HG03103 (cell line): Measurements from ENCODE around the gene BORCS8.
"Not testable (repeated sequence)": the region's sequence is repeated elsewhere in the genome, so short reads cannot be mapped to it uniquely, and the experiment has no call there.

Source experiments
- ATAC-seq: cut with Tn5 transposase; IDR thresholded peaks from one replicate; pipeline ENCODE4 v1.9.1; 2021; ENCODE audit warnings: low read depth; ENCODE audit not compliant: unreplicated experiment

Gene BORCS8

DNA sequence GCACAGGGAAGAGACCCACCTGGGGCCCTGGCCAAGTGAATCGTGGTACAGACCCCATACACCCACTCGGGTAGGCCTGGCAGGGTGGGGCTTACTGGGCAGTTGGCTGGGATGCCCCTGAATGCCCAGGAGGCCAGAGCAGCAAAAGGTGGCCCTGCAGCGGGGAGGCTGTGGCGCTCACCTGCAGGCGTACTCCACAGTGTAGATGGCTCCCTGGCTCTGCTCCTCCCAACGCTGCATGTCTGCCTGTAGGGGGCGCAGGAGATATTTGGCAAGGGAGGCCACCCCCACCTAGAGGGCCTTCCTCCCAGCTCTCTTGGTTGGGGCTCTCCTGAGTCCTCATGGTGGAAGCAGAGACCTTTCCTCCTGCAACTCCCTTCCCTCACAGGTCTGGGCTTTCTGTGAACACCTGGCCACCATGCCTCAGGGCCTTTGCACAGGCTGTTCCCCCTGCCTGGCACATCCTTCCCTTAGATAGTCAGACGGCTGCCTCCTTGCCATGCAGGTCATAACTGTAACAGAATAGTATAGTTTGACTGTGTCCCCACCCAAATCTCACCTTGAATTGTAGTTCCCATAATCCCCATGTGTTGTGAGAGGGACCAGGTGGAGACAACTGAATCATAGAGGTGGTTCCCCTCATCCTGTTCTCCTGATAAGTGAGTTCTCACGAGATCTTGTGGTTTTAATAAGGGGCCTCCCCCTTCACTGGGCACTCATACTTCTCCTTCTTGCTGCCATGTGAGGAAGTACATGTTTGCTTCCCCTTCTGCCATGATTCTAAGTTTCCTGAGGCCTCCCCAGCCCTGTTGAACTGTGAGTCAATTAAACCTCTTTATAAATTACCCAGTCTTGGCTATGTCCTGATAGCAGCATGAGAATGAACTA, 5.9 kb downstream of the BORCS8 start:
- no peak for ATAC-seq

DNA sequence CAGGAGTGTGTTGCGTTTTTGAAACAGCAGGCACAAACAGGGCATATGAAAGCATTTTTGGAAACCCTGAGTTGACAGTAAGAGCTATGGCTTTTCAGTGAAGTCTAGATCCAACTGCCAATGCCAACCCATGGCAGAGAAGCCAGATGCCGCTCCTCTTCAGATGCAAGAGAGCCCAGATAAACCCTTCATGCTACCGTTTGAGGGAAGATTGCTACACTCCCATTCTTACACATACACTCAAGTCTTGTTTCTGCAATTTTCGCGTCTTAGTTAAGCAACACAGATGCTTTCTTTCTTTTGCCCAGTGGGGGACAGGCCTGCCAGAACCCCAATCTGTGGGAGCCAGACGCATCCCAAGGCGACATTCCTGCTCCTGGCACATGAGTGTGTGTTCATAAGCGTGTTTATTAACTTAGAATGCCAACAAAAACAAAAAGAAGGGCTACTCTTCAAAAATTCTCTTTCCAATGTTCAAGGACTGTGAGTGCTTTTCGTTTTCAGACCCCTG, 10.4 kb downstream of the BORCS8 start:
- no peak for ATAC-seq

DNA sequence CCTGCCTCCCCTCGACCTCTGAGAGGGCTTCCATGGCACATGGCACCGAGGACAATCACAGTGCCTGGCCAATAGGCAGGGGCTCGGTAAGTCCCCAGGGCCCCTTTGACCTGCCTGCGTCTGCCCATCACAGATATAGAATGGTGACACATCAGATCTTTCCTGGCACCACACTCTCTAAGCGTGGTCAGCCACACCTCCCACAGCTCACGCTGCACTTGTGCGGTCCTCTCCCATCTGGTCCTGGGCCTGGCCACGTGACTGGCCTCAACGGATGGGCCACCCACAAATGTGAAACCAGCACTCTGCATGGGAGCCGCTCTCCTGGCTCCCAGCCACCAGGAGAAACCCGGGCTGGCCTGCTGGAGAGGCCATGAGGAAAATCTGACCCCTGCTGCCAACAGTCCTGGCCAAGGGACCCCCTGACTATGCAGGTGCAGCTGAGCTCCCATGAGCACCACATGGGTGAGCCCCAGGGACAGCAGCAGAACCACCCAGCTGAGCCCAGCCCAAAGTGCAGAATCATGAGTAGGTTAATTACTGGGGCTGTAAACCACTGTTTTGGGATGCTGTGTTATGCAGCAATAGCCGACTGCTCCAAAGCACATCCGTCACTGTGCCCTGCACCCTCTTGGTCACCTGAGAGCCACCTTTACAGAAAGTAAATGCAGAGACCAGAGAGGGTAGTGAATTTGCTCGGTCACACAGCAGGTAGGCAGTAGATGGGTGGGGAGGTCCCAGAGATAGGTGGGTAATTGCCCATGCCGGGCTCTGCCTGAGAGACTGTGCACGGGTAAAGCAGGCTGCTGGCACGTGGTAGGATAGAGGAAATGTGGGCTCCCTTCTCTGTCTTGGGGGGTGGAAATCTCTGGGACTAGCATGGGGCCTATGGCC, 12.2 kb downstream of the BORCS8 start:
- ATAC-seq: no peak

DNA sequence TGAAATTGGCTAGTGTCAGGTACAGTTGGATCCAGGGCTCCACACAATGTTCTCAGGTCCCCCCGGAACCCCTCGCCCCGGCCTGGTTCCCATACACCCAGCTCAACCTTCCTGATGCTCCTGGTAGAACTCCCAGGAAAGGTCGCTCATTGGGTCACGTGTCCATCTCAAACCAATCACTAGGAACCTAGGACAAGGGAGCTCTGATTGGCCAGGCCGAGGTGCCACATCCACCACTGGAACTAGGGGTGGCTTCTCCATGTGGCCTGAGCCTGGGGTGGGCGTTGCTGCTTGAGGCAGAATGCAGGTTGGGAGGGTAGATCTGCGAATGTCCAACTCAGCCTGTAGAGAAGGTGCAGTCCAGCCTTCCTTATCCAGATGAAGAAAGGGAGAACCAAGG, 15.0 kb downstream of the BORCS8 start:
- no peak for ATAC-seq

DNA sequence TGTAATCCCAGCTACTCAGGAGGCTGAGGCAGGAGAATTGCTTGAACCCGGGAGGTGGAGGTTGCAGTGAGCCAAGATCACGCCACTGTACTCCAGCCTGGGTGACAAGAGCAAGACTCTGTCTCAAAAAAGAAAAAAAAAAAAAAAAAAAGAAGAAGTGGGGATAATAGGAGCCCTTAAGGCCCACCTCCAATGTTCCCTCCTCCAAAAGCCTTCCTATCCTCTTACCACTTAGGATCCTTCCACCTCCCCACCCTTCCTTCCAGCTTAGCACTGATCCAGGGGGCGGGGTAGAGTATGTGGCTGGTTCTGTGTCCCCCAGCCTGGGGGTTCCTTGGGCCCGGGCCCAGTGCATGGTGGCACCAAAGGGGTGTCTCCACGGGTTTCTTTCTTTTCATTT, 18.7 kb downstream of the BORCS8 start:
- ATAC-seq: not testable (repeated sequence)

DNA sequence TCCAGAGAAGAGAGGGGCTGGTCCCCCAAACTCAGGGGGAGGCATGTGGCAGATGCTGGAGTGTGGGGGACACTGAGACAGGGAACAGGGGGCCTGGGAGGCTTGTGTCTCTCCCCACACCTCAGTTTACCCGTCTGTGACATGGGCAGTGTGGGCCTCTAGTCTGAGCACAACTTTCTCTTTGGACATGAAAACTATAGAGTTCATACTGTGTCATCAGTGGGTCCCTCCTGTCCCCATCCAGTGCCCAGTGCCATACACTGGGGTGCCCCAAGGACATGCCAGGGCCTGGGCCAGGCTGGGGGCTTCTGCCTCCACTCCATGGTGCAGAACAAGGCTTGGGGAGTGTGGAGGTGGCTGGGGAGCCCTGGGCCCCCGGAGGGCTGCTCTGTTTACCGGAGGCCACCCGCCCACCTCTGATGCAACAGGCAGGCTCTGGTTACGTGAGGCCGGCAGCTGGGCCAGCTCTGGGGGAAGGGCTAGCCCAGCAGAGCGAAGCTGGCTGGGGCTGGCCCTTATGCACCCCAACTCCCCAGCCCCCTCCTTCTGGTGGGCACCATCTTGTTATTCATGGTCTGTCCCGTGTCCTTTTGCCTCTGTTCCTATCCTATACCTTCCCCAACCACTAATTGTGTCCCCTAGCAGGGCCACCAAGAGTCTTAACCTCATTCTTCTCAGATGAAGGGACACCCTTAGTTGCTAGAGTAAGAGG, 20.0 kb downstream of the BORCS8 start:
- no peak for ATAC-seq

DNA sequence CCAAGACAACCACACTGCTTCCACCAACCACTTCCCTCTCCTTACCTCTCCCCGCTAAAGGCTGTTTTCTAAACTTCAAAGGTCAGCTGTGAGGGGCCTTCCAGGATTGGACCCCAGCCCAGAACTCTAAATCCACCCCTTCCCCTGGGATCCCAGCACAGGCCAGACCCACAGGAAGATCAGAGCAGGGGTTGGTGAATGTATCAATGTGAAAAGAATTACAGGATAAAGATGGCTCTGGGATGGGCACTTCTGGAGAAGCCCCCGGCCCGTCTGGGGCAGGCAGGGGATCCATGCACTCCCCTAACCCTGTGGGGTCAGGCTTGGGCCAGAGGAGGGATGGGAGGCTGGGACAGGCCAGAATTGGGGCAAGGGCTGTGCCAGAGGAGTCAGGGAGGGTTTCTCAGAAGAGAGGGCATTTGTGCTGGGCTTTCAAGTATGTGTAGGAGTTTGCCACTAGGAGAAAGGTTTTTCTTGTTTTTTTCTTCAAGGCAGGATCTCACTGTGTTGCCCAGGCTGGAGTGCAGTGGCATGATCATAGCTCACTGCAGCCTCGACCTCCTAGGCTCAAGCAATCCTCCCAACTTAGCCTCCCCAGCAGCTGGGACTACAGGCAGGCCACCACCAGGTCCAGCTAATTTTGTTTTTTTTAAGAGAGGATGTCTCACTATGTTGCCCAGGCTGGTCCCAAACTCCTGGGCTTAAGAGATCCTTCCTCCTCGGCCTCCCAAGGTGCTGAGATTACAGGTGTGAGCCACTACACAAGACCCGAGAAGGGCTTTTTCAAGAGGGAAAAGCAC, 20.9 kb downstream of the BORCS8 start:
- ATAC-seq: no peak

DNA sequence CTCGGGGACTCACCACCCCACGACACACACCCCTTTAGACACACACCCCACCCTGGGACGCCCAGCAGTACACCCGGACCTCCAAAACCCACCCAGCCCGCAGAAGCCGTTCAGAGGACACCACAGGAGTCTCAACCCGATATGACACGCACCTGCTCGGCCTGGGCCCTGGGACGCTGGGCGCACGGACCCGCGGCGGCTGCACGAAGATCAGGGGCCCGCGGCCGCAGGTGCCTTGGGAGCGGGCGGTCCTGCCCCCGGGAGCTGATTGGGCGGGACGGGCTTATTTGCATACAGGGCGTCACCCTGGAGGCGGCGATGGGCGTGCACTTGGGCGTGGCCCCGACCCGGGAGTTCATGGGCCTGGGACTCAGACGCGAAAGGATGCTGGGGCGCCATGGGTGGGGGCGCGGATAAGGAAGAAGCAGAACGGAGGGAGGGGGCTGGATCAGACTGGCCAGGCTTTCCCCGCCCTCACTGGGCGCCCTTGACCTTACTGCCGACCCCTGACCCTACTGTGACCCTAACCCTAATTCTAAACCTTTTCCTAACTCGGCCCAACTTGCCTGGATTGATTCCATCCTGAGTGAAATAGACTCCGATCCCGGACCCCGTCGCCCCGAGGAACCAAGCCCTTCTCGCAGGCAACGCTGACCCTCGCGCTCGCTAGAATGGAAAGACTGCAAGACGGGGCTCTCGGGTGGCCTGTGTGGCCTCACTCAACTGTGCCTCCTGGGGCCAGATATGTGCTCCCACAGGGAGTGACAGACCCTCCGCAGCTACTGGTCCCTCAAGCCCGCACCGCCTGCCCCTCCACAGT, 21.7 kb downstream of the BORCS8 start, which contains the start of gene MEF2B:
TSS of gene MEF2B (minus strand) at position 211 of the 820 bp plus-strand sequence. CDS start 19,528 bp downstream, outside the sequence.
- peak; percentile 89 for ATAC-seq

DNA sequence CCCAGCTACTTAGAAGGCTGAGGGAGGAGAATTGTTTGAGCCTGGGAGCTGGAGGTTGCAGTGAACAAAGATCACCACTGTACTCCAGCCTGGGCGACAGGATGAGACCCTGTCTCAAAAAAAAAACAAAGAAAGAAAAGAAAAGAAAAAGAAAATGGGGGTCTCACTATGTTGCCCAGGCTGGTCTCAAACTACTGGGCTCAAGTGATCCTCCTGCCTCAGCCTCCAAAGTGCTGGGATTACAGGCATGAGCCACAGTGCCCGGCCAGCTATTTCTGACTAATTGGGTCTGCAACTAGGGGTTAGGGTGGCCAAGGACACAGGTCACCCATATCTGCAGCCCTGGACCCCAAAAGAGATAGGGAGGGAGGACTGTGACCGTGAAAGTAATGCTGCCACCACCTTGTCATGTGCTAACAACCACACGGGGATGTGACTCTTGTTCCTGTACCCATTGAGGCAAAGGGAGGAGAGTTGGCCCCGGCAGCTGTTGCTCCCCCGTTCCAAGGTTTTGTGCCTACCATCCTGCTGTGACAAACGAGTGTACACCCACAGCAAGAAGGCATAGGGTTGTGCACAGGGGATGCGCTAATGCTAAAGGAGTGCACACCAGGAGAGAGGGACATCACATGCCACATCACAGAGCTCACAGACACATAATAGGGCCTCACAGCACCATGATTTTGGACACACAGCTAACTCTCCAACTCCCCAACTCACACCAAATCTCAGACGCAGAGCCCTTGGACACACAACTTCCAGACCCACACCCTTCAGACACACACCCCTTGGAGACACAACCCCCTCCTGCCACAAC, 22.5 kb downstream of the BORCS8 start:
- no peak for ATAC-seq

DNA sequence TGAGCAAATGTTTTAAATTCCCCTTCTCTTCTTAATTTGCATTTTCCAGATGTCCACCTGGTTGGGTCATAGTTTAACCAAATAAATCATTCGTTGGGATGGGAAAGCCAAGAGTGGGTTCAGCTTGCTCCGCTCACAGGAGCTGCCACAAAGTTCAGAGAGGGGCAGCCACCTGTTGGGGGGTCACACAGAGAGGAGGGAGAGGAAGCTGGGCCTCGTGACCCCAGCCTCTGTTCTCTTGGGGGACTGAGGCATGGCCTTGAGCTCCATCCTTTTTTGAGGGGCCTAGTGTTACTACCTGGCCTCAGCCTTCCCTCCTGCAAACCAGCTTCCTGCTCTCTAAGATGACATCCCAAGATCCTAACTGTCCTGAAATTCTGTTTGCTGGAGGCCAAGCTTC, 24.3 kb downstream of the BORCS8 start:
- ATAC-seq: no peak

DNA sequence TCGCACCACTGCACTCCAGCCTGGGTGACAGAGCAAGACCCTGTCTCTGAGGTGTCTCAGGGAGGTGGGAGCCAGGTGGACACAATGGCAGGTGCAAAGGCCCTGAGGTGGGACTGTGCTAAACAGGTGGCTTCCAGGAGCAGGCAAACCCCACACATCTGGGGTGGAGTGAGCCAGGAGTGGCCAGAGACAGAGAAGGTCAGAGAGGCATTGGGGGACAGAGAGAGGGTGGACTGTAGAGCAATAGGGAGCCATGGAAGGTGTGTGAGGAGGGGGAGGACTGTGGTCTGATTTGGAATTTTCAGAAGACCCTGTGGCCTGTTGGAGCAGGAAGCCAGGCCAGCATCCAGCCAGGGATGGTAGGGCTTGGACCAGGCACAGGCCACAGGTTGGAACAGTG, 26.6 kb downstream of the BORCS8 start:
- ATAC-seq: no peak

DNA sequence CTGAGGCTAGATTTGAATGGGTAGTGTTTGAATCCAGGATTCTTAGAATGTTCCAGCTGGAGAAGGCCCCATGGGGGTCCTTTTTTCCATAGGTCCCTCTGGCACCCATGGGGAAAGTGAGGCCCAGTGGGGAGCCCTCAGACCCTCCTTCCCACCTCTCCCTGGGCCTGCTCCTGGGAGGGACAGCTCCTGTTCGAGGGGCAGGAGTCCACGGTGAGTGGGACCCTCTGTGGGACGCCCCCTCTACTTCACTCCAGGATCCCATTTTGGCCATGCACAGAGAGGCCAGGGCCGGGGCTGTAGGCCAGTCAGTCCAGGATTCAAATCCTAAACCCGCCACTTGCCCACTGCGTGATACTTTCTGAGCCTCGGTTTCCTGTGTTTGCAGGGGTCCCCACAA, 29.5 kb downstream of the BORCS8 start:
- no peak for ATAC-seq

DNA sequence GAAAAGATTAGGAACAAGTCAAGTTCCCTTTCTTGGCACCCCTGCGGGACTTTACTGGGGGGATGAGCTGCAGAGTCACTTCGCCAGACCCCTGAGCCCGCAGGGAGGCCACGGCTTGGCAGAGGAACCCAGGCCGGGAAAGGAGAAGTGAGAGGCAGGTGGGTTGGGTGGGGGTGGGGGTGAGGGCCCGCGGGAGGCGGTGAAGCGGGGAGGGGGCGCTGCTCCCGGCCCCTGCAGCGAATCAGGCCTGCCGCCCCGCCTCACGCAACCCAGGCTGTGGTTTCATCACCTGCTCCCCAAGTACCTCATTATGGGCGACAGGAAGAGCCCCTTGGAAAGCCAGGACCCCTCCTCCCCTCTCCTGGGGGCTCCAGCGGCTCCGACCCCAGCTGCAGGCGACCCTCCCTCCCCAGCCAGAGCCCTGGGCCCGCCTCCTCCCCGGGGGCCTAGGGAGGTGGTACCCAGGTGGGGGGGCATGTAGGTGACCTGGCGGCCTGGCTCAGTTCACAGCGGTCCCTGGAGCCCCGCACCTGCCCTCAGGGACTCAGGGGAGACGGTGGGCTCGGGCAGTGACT, 31.4 kb downstream of the BORCS8 start:
- no peak for ATAC-seq

DNA sequence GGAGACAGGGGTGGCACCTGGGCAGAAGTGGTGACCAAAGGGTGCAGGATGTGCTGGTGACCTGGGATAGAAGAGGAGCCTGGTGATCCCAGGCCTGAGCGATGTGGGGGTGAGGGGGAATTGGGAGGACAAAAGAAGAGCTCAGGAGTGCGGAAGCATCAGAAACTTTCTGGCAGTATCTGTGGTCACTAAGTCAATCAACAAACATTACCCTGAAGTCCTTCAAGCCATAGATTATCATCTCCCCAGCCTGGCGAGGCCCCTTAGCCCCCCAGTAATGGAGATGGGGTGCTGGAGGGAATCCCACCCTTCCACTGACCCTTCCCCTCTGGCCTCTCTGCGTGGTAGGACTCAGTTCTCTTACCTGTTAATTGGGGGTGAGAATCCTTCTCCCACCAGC, 32.4 kb downstream of the BORCS8 start:
- no peak for ATAC-seq

DNA sequence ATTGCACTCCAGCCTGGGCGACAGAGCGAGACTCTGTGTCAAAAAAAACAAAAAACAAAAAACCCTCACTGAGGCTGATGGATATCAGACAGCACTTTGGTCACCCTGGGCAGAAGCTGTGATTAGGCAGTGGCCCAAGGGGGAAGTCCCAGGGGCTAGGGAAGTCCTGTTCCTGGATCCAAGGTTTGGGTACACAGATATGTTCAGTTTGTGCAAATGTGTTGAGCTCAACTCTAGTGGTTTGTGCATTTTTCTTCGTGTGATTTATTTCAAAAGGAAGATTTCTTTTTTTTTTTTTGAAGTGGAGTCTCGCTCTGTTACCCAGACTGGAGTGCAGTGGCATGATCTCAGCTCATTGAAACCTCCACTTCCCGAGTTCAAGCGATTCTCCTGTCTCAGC, 34.1 kb downstream of the BORCS8 start:
- no peak for ATAC-seq

DNA sequence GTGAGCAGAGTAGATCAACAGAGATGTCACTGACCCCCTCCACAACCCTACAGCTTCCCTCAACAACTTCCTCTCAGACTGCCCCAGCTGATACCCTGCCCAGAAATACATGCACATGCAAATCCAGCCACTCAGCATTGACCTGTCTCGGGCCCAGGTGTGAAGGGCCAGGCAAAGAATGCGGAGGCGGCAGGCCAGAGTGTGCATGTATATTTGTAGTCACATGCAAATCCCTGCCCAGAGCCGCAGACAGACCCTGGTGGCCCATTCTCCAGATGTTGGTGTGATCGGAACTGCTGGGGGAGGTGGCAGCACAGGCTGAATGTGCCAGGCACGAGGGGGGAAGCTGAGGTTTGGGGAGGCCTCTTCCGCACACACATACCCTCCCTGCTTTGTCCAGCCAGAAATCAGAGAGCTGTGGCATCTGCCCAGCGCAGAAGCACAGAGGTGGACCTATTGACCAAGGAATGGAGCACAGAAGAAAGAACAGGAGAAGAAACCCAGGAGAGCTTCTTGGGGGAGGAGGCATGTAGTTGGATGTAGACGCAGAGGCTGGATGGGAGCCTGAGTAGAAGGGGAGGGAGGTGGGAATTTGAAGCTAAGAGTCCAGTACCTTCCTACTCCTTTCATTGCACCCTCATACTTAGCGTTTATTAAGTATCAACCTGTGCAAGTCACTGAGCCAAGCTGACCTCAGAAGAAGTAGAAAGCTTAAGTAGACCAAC, 36.3 kb downstream of the BORCS8 start:
- ATAC-seq: peak; percentile 41
